HG03565 (cell line): Measurements from ENCODE around the gene HAO1.
"Not testable (repeated sequence)": the region's sequence is repeated elsewhere in the genome, so short reads cannot be mapped to it uniquely, and the experiment has no call there.

ENCODE experiments used
- ATAC-seq: cut with Tn5 transposase; IDR thresholded peaks from one replicate; pipeline ENCODE4 v1.9.1; 2021; ENCODE audit warnings: mild to moderate bottlenecking, moderate library complexity; ENCODE audit not compliant: unreplicated experiment

HAO1 gene

DNA sequence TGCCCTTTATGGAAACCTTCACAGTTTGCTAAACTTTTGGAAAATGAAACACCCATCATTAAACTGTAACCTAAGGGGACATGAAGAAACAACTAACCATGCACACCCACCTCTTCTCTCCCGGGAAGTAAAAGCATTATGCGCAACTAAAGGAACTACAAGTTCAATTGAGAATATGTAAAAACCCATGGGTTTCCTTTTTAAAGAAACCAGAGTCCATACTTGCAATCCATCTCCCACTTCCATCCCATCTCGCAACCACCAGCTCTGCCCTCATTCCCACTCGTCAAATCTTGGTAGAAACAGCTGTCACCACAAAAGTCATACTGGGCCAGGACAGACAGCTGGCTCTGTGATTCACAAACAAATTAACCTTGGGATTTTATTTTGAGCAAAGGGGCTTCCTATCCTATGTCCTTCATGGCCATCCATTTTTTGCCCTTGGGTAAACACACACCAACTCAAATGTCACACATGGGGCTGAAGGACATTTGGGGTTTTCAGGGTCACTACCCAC lies 81.5 kb downstream of the HAO1 start:
- no peak for ATAC-seq

DNA sequence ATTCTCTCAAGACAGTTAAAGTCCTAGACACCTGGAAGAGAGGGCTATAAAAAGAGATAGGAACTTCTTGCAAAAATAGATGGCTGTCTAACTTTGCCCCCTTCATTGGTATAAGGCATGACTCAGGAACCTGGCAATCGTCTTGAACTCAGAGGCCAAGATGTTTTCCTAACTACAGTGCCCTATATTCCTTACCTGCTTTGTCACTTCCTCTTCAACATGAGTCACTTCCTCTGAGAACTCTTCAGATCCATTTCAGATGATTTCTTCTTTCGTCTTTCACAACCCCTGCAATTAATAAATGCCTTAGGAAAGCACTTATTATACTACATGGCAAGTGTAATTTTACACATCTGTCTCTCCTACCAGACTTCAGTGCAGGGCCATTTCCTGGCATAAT lies 83.5 kb downstream of the HAO1 start:
- ATAC-seq = no peak

- ATAC-seq = no peak
Observed at GRCh38 chr20:7855545-7855944, 84.7 kb downstream of the HAO1 start.

GRCh38 chr20:7853493-7853892 lies 86.8 kb downstream of the HAO1 start:
- no peak for ATAC-seq

DNA sequence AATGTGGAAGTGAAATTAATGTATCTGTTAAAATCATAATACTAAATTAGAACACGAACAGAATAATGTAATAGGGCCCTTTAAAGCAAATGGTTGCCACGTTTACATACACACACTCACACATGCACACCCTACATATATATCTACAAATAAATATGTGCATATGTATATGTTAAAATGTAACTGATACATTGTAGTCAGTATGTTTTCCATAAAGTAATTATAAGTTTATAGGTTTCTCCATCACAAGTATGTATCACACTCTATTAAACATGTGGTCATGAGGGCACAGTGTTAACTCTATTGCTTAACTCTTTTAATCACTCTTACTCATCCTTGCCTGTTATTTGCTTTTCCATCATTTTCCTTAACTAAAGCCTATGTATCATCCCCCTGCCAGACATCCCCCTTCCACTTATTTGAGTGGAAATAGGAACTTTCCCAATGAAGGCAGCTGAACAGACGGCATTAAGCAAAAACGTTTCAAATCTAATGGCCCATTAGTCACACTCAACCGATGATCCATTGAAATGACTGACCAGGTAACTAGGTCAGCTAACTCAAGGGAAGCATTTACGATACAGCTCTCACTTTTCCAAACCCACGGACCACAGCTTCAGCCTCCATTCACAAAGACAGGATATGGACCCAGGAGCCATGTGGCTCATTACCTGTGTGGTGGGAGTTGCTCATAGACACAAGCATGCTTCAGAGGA lies 89.3 kb downstream of the HAO1 start:
- no peak for ATAC-seq

GRCh38 chr20:7849675-7850074 lies 90.6 kb downstream of the HAO1 start:
- no peak for ATAC-seq

DNA sequence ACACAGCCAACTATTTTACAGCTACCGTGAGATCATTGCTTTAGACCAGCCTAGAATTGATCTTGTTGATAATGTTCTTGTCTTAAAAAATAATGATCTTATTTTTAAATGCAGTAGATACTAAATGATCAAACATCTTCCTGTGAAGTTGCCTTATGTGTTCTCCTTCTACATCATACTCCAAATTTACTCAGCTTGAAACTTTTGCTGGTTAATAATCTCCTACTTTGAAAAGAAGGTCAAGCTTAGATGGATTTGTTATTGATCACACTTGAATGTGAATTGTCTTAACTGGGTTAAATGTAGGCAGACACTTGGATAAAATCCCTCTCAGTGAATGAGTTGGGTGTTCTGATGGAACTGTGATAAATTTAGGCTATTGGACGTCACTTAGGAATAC lies 91.9 kb downstream of the HAO1 start:
- no peak for ATAC-seq

DNA sequence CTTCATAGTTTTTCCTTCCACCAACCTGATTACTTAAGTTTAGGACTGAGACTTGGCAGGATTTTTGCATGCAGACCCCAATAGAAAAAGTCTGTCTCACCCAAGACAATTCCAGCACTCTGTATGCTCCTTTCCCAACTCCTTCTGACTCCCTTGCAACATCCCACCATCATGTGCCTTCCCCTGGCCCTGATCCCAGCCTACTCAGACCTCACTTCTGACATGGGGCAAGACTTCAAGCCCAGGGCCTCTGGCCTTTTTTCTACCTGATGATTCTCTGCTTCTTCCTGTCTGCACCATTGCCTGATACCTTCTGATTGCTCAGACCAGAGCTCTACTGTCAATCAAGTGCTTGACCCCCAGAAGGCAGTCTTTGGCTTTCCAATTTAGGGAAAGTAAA lies 96.6 kb downstream of the HAO1 start:
- no peak for ATAC-seq

DNA sequence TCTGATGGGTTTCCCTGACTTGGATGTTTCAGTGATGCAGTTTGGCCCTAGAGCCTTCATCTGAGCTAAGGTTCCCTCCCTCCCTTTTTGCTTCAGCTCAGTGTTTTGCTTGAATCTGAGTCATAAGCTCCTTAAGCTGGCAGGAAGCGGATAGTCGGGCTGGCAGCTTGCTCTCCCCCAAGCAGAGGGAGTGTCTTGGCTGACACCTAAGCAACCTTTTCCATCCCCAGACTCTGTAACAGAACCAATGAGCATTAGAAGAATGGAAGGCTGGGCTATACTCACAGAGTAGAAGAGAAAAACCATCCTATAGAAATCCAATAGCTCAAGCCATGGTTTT lies 98.3 kb downstream of the HAO1 start:
- ATAC-seq = no peak

DNA sequence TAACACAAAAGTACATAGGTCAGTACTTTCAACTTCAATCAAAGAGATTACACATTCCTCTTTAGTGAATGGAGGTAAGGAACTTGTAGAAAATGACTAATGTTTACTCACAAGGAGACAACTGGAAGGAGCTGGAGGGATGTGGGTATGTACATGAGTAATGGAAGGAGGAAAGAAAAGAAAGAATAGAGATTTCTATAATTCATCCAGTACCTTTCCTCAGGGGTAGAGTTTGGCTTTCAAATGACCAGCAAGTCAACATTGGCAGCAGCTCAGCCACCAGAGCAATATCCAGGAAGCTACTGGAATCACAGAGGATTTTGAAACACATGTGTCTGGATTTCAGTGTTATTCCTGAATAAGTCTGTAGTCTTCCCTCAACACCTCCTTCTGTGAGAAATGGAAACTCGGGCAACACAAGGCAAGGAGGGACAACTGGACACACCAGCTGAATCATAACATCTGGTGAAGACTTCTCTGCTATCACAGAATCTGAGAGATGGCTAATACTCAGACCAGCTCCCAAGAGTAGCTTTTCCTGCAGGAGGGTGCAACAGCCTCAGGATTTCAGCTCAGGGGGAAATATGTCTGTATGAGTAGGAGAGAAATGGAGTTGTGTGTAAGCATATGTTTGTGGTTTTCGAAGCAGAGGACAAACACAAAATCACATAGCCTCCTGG lies 98.8 kb downstream of the HAO1 start:
- no peak for ATAC-seq

- no peak for ATAC-seq
Observed at GRCh38 chr20:7836076-7836475, 104.2 kb downstream of the HAO1 start.

- not testable (repeated sequence) for ATAC-seq
Observed at GRCh38 chr20:7834441-7834840, 105.8 kb downstream of the HAO1 start.
